HL-60/S4 (cell line): Measurements from ENCODE around the gene MSMP.

Source experiments
- in situ Hi-C: fragments of 300-500 bp; cut with MboI; formaldehyde crosslinking; loops from 2 replicates; pipeline ENCODE4 v1.14.3; 2022; ENCODE audit warnings: low sequenced_read_pairs

The MSMP gene

GRCh38 chr9:35748242-35748857, 5.7 kb downstream of the MSMP start:
- in situ Hi-C loops: no loop called here

GRCh38 chr9:35746583-35746982, 7.5 kb downstream of the MSMP start:
- in situ Hi-C loops: no loop called here

GRCh38 chr9:35745569-35745968, 8.5 kb downstream of the MSMP start:
- in situ Hi-C loops: no loop called here

- in situ Hi-C loops: no loop called here
These were observed 10.1 kb downstream of the MSMP start for GRCh38 chr9:35743880-35744518.

GRCh38 chr9:35743452-35743851, 10.6 kb downstream of the MSMP start:
- in situ Hi-C loops: no loop called here

GRCh38 chr9:35741740-35742139, 12.3 kb downstream of the MSMP start:
- in situ Hi-C loops: no loop called here

GRCh38 chr9:35740243-35740642, 13.8 kb downstream of the MSMP start:
- in situ Hi-C loops: no loop called here

- in situ Hi-C loops: no loop called here
These were observed 15.2 kb downstream of the MSMP start for GRCh38 chr9:35738924-35739323.

- in situ Hi-C loops: no loop called here
These were observed 15.9 kb downstream of the MSMP start for GRCh38 chr9:35738186-35738585.

- in situ Hi-C loops: no loop called here
These were observed 16.9 kb downstream of the MSMP start for GRCh38 chr9:35737143-35737542.

GRCh38 chr9:35736201-35736633, 17.9 kb downstream of the MSMP start:
- in situ Hi-C loops: no loop called here

- in situ Hi-C loops: no loop called here
These were observed 20.0 kb downstream of the MSMP start for GRCh38 chr9:35734096-35734495.

GRCh38 chr9:35732800-35733541, 21.1 kb downstream of the MSMP start:
- in situ Hi-C loops: no loop called here

- in situ Hi-C loops: no loop called here
These were observed 21.8 kb downstream of the MSMP start, which contains the start of the genes CREB3 and TLN1 for GRCh38 chr9:35732185-35732799. Gene CREB3 (plus strand): TSS chr9:35732666. CDS start chr9:35732773, 107 bp downstream. Gene TLN1 (minus strand): TSS chr9:35732195. CDS start chr9:35725694, 6,501 bp downstream.

GRCh38 chr9:35731415-35732184, 22.5 kb downstream of the MSMP start:
- in situ Hi-C loops: no loop called here

GRCh38 chr9:35730486-35730854, 23.6 kb downstream of the MSMP start:
- in situ Hi-C loops: no loop called here

GRCh38 chr9:35729700-35730485, 24.2 kb downstream of the MSMP start:
- in situ Hi-C loops: loop anchor here (5.0 kb wide), 1 partner anchor 73 kb away; the partner anchor contains the start of genes CCDC107 and RMRP

GRCh38 chr9:35729101-35729500, 25.0 kb downstream of the MSMP start:
- in situ Hi-C loops: loop anchor here (5.0 kb wide), 1 partner anchor 72 kb away; the partner anchor contains the start of genes CCDC107 and RMRP
